ENCODE measurements around the gene SUN1. TPM values are rescaled to one million over a fixed set of nuclear protein-coding genes. Genes with fewer than 3 reads are reported as not detected.

Gene SUN1
- total RNA-seq, 3 donors from 2014 or later = 153 to 189 (median 160) TPM

- TF ChIP-seq POLR2A (IDR thresholded peaks at IDR 0.05) = no peak
- no peak for TF ChIP-seq POLR2AphosphoS5 (IDR thresholded peaks at IDR 0.05)
- no peak for TF ChIP-seq CTCF (IDR thresholded peaks at IDR 0.05)
- Histone ChIP-seq H3K27me3 (no peaks in the 10 kb centered on the region), H3K36me3 (no peaks in the 10 kb centered on the region), H3K9me3 (no peaks in the 10 kb centered on the region), H3K4me1 (peaks cover 0 to 11% of the 10 kb centered on the region in 2 donors), H3K4me3 (no peak overlapping the region), H3K27ac (no peak overlapping the region)
- intact Hi-C loops (cut with DNase I; ENCODE audit: low total_unique reads) = no loop called here
- no peak for DNase-seq (ENCODE audit: low spot score in 2 of 2)
Measured at GRCh38 chr7:881441-882234, 49.4 kb downstream of the SUN1 start.

DNA sequence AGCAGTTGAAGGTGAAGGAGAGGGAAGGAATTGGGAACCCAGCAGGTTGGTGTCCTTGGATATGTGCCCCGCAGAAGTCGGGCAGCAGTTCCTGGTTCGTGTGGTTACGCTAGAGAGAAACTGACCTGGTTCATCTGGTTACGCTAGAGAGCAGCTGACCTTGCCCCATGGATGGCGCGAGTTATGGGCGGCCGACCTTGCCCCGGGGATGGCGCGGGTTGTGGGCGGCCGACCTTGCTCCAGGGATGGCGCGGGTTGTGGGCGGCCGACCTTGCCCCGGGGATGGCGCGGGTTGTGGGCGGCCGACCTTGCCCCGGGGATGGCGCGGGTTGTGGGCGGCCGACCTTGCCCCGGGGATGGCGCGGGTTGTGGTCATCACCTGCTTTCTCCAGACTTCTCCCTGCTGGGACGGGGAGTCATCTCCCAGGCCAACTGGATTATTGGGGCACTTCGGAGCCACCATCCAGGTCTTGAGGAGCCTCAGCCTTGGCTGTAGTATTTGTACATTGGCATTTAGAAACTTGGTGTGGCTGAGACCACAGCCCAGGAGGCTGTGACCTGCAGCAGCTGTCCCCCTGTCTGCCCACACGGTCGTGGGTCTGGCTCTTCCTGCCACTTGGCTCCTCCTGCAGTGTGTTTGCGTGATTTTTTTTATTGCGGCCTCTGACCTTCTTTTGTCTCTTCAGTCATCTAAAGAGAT lies 50.2 kb downstream of the SUN1 start:
- Histone ChIP-seq H3K27me3 (no peaks in the 10 kb centered on the region), H3K4me3 (no peak overlapping the region), H3K9me3 (no peaks in the 10 kb centered on the region), H3K4me1 (peaks cover 0 to 11% of the 10 kb centered on the region in 2 donors), H3K27ac (no peak overlapping the region), H3K36me3 (no peaks in the 10 kb centered on the region)
- TF ChIP-seq CTCF (IDR thresholded peaks at IDR 0.05) = no peak
- TF ChIP-seq POLR2AphosphoS5 (IDR thresholded peaks at IDR 0.05) = no peak
- no peak for TF ChIP-seq POLR2A (IDR thresholded peaks at IDR 0.05)
- intact Hi-C loops (cut with DNase I; ENCODE audit: low total_unique reads) = no loop called here
- DNase-seq (ENCODE audit: low spot score in 2 of 2) = no peak

- intact Hi-C loops (cut with DNase I; ENCODE audit: low total_unique reads) = no loop called here
- no peak overlapping the region for H3K4me3 ChIP-seq
- H3K4me1 ChIP-seq = peaks cover 0 to 11% of the 10 kb centered on the region in 2 donors
- H3K9me3 ChIP-seq = no peaks in the 10 kb centered on the region
- TF ChIP-seq POLR2A (IDR thresholded peaks at IDR 0.05) (no peak), POLR2AphosphoS5 (IDR thresholded peaks at IDR 0.05) (no peak), CTCF (IDR thresholded peaks at IDR 0.05) (no peak)
- no peak for DNase-seq (ENCODE audit: low spot score in 2 of 2)
- no peaks in the 10 kb centered on the region for H3K36me3 ChIP-seq
- H3K27me3 ChIP-seq = no peaks in the 10 kb centered on the region
- no peak overlapping the region for H3K27ac ChIP-seq
Measured at GRCh38 chr7:883055-884021, 51.1 kb downstream of the SUN1 start.

GRCh38 chr7:884191-885003 lies 52.1 kb downstream of the SUN1 start:
- peaks cover 0 to 11% of the 10 kb centered on the region in 2 donors for H3K4me1 ChIP-seq
- H3K36me3 ChIP-seq = no peaks in the 10 kb centered on the region
- H3K4me3 ChIP-seq = no peak overlapping the region
- H3K27me3 ChIP-seq = no peaks in the 10 kb centered on the region
- intact Hi-C loops (cut with DNase I; ENCODE audit: low total_unique reads) = no loop called here
- DNase-seq (ENCODE audit: low spot score in 2 of 2) = no peak
- H3K27ac ChIP-seq = no peak overlapping the region
- H3K9me3 ChIP-seq = no peaks in the 10 kb centered on the region
- no peak for TF ChIP-seq POLR2AphosphoS5 (IDR thresholded peaks at IDR 0.05)
- TF ChIP-seq CTCF (IDR thresholded peaks at IDR 0.05) = no peak
- no peak for TF ChIP-seq POLR2A (IDR thresholded peaks at IDR 0.05)

All from breast epithelium (tissue), 4 donors.